Hepatocyte (in vitro differentiated cells): ENCODE data around the gene MAB21L4. TPM values are rescaled to one million over a fixed set of nuclear protein-coding genes. Genes with fewer than 3 reads are reported as not detected.

Source experiments
- DNase-seq: peaks from one replicate; pipeline ENCODE4 v3.0.0-alpha.2; 2016; ENCODE audit warnings: low spot score
- H2AFZ ChIP-seq: fragments of 200-600 bp; sonication (generic); 2 replicates; pipeline ENCODE4 v1.6.0; 2016; ENCODE audit warnings: antibody characterized with exemption, mild to moderate bottlenecking
- H3K27ac ChIP-seq: fragments of 200-600 bp; sonication (generic); 2 replicates; pipeline ENCODE4 v1.5.1; 2016; ENCODE audit warnings: mild to moderate bottlenecking
- H3K27me3 ChIP-seq: fragments of 200-600 bp; sonication (generic); 2 replicates; pipeline ENCODE4 v1.6.1; 2016
- H3K36me3 ChIP-seq: fragments of 200-600 bp; sonication (generic); replicated peaks from 2 replicates; pipeline ENCODE4 v1.5.1; 2016; ENCODE audit warnings: low read depth; ENCODE audit not compliant: insufficient read depth
- H3K4me1 ChIP-seq: fragments of 200-600 bp; sonication (generic); 2 replicates; pipeline ENCODE4 v1.5.1; 2016; ENCODE audit warnings: mild to moderate bottlenecking, moderate library complexity; ENCODE audit not compliant: insufficient read depth
- H3K4me2 ChIP-seq: fragments of 200-600 bp; sonication (generic); 2 replicates; pipeline ENCODE4 v1.6.0; 2016
- H3K4me3 ChIP-seq: fragments of 200-600 bp; sonication (generic); 2 replicates; pipeline ENCODE4 v1.5.1; 2016; ENCODE audit warnings: mild to moderate bottlenecking
- H3K79me2 ChIP-seq: fragments of 200-600 bp; sonication (generic); 2 replicates; pipeline ENCODE4 v1.6.0; 2017; ENCODE audit warnings: mild to moderate bottlenecking
- H3K9me2 ChIP-seq: fragments of 200-600 bp; sonication (generic); replicated peaks from 2 replicates; pipeline ENCODE4 v1.6.0; 2017; ENCODE audit warnings: mild to moderate bottlenecking; ENCODE audit not compliant: insufficient read depth
- H3K9me3 ChIP-seq: fragments of 200-600 bp; sonication (generic); 2 replicates; pipeline ENCODE4 v1.5.1; 2016; ENCODE audit warnings: low read depth, mild to moderate bottlenecking
- H4K20me1 ChIP-seq: fragments of 200-600 bp; sonication (generic); 2 replicates; pipeline ENCODE4 v1.6.0; 2016; ENCODE audit warnings: mild to moderate bottlenecking; ENCODE audit not compliant: insufficient read depth, poor library complexity, severe bottlenecking
- EZH2 ChIP-seq: fragments of 200-600 bp; sonication (generic); IDR thresholded peaks from 2 replicates; pipeline ENCODE4 v1.6.1; 2016; ENCODE audit warnings: antibody characterized with exemption, mild to moderate bottlenecking, borderline replicate concordance
- EZH2phosphoT487 ChIP-seq: fragments of 200-600 bp; sonication (generic); IDR thresholded peaks from one replicate; pipeline ENCODE4 v1.6.1; 2018; ENCODE audit warnings: antibody characterized with exemption, mild to moderate bottlenecking, low read depth, moderate library complexity; ENCODE audit not compliant: unreplicated experiment, severe bottlenecking
- WGBS: methylation state at CpG from one replicate; pipeline ENCODE4 v1.1.6; 2016; ENCODE audit warnings: low lambda C conversion rate; ENCODE audit errors: missing lambda C conversion rate; 5-methylcytosine and 5-hydroxymethylcytosine counted together
- polyA plus RNA-seq: library from polyadenylated mRNA; unstranded; fragments of >200 nt; fragmentation: Nextera tagmentation; extraction: Ambion mirVana; gene quantifications from 2 replicates; pipeline ENCODE4 v1.2.1, GENCODE V29; 2016
- total RNA-seq: library from RNA; depleted of rRNA; stranded (reverse); fragments of >200 nt; gene quantifications from 2 replicates; pipeline ENCODE4 v1.2.3, GENCODE V29; 2014
- TF ChIP-seq, protein P1 (sequence below): fragments of 200-600 bp; sonication (generic); IDR thresholded peaks from 2 replicates; pipeline ENCODE4 v1.5.1; 2016; ENCODE audit warnings: antibody characterized with exemption, mild to moderate bottlenecking; ENCODE audit not compliant: poor library complexity

MAB21L4 gene
- total and polyA plus RNA-seq, 2 experiments from 2014 or later, result 11.5 to 34.5 TPM

DNA sequence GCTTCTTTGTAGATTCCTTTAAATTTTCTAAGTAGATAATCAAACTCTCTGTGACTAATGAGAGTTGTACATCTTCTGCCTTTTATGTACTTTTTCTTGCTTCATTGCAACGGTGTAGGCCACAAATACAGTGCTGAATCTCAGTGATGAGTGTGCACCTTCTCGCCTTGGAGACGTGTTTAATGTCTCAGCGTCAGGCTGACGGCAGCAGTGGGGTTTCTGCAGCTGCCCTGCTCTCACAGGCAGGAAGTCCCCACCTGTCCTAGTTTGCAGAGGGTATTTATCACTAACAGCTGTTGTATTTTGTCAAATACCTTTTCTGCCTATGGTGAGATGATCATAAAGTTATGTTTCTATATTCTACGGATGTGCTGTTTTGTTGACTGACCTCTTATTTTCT lies 14.0 kb downstream of the MAB21L4 start:
- H3K79me2 ChIP-seq, result no peaks in the 10 kb centered on the region
- no peak for DNase-seq
- H3K9me2 ChIP-seq, result no peaks in the 10 kb centered on the region
- H3K4me2 ChIP-seq, result no peak overlapping the region
- no peaks in the 10 kb centered on the region for H3K27me3 ChIP-seq
- no peaks in the 10 kb centered on the region for H4K20me1 ChIP-seq
- H3K4me1 ChIP-seq, result no peaks in the 10 kb centered on the region
- no peak overlapping the region for H3K27ac ChIP-seq
- TF ChIP-seq EZH2phosphoT487 (no peak), EZH2 (no peak)
- TF ChIP-seq, protein P1, sequence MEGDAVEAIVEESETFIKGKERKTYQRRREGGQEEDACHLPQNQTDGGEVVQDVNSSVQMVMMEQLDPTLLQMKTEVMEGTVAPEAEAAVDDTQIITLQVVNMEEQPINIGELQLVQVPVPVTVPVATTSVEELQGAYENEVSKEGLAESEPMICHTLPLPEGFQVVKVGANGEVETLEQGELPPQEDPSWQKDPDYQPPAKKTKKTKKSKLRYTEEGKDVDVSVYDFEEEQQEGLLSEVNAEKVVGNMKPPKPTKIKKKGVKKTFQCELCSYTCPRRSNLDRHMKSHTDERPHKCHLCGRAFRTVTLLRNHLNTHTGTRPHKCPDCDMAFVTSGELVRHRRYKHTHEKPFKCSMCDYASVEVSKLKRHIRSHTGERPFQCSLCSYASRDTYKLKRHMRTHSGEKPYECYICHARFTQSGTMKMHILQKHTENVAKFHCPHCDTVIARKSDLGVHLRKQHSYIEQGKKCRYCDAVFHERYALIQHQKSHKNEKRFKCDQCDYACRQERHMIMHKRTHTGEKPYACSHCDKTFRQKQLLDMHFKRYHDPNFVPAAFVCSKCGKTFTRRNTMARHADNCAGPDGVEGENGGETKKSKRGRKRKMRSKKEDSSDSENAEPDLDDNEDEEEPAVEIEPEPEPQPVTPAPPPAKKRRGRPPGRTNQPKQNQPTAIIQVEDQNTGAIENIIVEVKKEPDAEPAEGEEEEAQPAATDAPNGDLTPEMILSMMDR, result no peak
- no peak overlapping the region for H3K4me3 ChIP-seq
- H3K36me3 ChIP-seq, result no peaks in the 10 kb centered on the region
- 57% methylated on average over 6 of the region's 6 CpGs for WGBS
- no peak overlapping the region for H2AFZ ChIP-seq
- H3K9me3 ChIP-seq, result no peaks in the 10 kb centered on the region

DNA sequence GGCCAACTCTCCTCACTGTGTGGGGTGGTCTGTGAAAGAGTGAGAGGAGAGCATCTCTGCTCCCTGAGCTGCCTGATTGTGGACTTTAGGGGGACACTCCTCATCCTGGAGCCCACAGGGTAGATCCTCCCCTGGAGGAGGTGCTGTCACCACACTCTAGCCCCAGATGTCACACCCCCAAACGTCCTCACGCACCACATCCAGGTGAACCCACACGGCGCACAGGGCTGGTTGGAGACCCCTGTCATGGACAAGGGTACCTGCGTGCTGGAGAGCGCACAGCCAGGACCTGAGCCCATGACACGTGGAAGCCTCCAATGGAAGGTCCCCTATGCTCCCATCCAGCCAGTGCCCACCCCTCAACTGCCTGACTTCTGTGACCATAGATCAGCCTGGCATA lies 16.9 kb downstream of the MAB21L4 start:
- Histone ChIP-seq H3K27ac (no peak overlapping the region), H3K4me3 (no peak overlapping the region), H2AFZ (no peak overlapping the region), H3K9me3 (no peaks in the 10 kb centered on the region), H4K20me1 (no peaks in the 10 kb centered on the region), H3K79me2 (no peaks in the 10 kb centered on the region), H3K4me1 (peaks cover 9% of the 10 kb centered on the region), H3K36me3 (no peaks in the 10 kb centered on the region), H3K9me2 (no peaks in the 10 kb centered on the region), H3K27me3 (no peaks in the 10 kb centered on the region), H3K4me2 (no peak overlapping the region)
- TF ChIP-seq EZH2phosphoT487 (no peak), EZH2 (no peak)
- TF ChIP-seq, protein P1, result no peak
- no peak for DNase-seq
- 83% methylated on average over 7 of the region's 7 CpGs for WGBS

DNA sequence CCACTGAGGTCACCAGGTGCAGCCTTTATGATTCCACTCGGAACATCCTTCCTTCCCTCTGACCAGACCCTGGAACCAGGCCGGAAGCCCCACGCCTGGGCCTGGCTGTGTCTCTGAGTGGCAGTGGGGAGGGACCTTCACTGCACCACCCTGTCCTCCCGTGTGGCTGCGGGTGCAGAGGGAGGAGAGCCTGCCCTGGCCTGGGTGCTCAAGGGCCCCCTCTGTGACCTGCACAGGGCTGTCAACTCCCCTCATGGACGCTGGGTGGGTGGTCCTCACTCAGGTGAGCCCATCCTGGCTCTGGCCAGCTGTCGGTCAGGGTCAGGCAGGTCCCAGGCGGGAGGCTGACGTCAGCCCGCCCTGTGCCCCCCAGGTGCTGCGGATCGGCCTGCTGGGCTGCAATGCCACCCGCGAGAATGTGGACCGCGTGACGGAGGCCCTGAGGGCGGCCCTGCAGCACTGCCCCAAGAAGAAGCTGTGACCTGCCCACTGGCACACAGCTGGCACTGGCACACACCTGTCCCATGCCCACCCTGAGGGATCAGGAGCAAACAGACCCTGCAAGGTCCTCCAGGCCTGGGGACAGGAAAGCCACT lies 17.5 kb downstream of the MAB21L4 start:
- Histone ChIP-seq H3K4me1 (peaks cover 13% of the 10 kb centered on the region), H4K20me1 (no peaks in the 10 kb centered on the region), H2AFZ (no peak overlapping the region), H3K36me3 (no peaks in the 10 kb centered on the region), H3K9me3 (no peaks in the 10 kb centered on the region), H3K4me2 (no peak overlapping the region), H3K4me3 (no peak overlapping the region), H3K27me3 (no peaks in the 10 kb centered on the region), H3K79me2 (no peaks in the 10 kb centered on the region), H3K9me2 (no peaks in the 10 kb centered on the region), H3K27ac (no peak overlapping the region)
- DNase-seq, result no peak
- WGBS, result 91% methylated on average over 17 of the region's 18 CpGs
- TF ChIP-seq EZH2phosphoT487, result no peak
- TF ChIP-seq, protein P1, result no peak
- TF ChIP-seq EZH2, result no peak
